HepG2 (cell line): Measurements from ENCODE around the gene DQX1. TPM values are rescaled to one million over a fixed set of nuclear protein-coding genes. Genes with fewer than 3 reads are reported as not detected.
A peak's percentile ranks its signal among the peaks of the same experiment; 100 is the strongest.

Experiments used
- ATF4 ChIP-seq, 2 experiments: fragments of 450-650 bp in 1 of 2; sonication (generic) in 1 of 2; formaldehyde crosslinking; IDR thresholded peaks; 2 replicates each; pipeline versions ENCODE4 v1.5.0 to v1.8.0; 2020 to 2022; ENCODE audit warnings: mild to moderate bottlenecking in 1 of 2, missing genetic modification reagents in 1 of 2
- CREB1 ChIP-seq, 2 experiments: fragments of 450-650 bp in 1 of 2; IDR thresholded peaks; 2 replicates each; pipeline ENCODE4 v1.6.1; 2016 to 2017; ENCODE audit warnings: control low read depth in 1 of 2, mild to moderate bottlenecking in 1 of 2, missing compliant biosample characterization in 1 of 2, missing genetic modification characterization in 1 of 2
- EED ChIP-seq: sonication (generic); formaldehyde crosslinking; IDR thresholded peaks from 2 replicates; pipeline ENCODE4 v1.5.0; 2020; ENCODE audit warnings: mild to moderate bottlenecking, missing genetic modification reagents
- ETV6 ChIP-seq: sonication (generic); formaldehyde crosslinking; conservative IDR thresholded peaks from 2 replicates; pipeline ENCODE4 v1.4.0; 2020; ENCODE audit warnings: missing genetic modification reagents
- FIP1L1 ChIP-seq: fragments of 200-400 bp; formaldehyde crosslinking; IDR thresholded peaks from 2 replicates; pipeline ENCODE4 v1.6.1; 2018; ENCODE audit warnings: low read depth, mild to moderate bottlenecking, low read length, moderate library complexity, borderline replicate concordance; ENCODE audit not compliant: insufficient read depth
- IKZF4 ChIP-seq: sonication (generic); formaldehyde crosslinking; IDR thresholded peaks from 2 replicates; pipeline ENCODE4 v1.5.1; 2020; ENCODE audit warnings: borderline replicate concordance, mild to moderate bottlenecking, low read depth, missing genetic modification reagents; ENCODE audit errors: not compliant biosample characterization
- KLF15 ChIP-seq: sonication (generic); formaldehyde crosslinking; IDR thresholded peaks from 2 replicates; pipeline ENCODE4 v1.8.1; 2023; ENCODE audit warnings: borderline replicate concordance, mild to moderate bottlenecking, inconsistent platforms, missing genetic modification reagents, mixed read lengths
- KMT2B ChIP-seq: IDR thresholded peaks from 2 replicates; pipeline ENCODE4 v1.6.1; 2016; ENCODE audit warnings: missing genetic modification reagents, missing compliant biosample characterization
- MTF2 ChIP-seq: sonication (generic); formaldehyde crosslinking; IDR thresholded peaks from 2 replicates; pipeline ENCODE4 v1.5.0; 2020; ENCODE audit warnings: missing genetic modification reagents, borderline replicate concordance
- NAIF1 ChIP-seq: sonication (generic); formaldehyde crosslinking; IDR thresholded peaks from 2 replicates; pipeline ENCODE4 v1.5.0; 2020; ENCODE audit warnings: mild to moderate bottlenecking, missing genetic modification reagents, borderline replicate concordance
- NCOA1 ChIP-seq: sonication (generic); formaldehyde crosslinking; IDR thresholded peaks from 2 replicates; pipeline ENCODE4 v1.9.0; 2021; ENCODE audit warnings: missing genetic modification reagents
- NR2F1 ChIP-seq, 2 experiments: fragments of 450-650 bp in 1 of 2; formaldehyde crosslinking in 1 of 2; IDR thresholded peaks; 2 replicates each; pipeline versions ENCODE4 v1.5.0 to v1.6.1; 2016 to 2020; ENCODE audit warnings: mild to moderate bottlenecking in 1 of 2, missing compliant biosample characterization in 1 of 2, missing genetic modification reagents in 1 of 2, moderate library complexity in 1 of 2
- PITX1 ChIP-seq: sonication (generic); formaldehyde crosslinking; IDR thresholded peaks from 2 replicates; pipeline ENCODE4 v1.5.1; 2020; ENCODE audit warnings: mild to moderate bottlenecking, missing genetic modification reagents
- POGK ChIP-seq: sonication (generic); formaldehyde crosslinking; conservative IDR thresholded peaks from 2 replicates; pipeline ENCODE4 v1.8.0; 2022; ENCODE audit warnings: mild to moderate bottlenecking, moderate library complexity, missing genetic modification reagents
- SOX13 ChIP-seq, 3 experiments: fragments of 450-650 bp in 1 of 3; sonication (generic) in 1 of 3; formaldehyde crosslinking in 1 of 3; IDR thresholded peaks in 2 of 3; conservative IDR thresholded peaks in 1 of 3; 2 replicates each; pipeline versions ENCODE4 v1.5.0 to v1.6.1; 2016 to 2020; ENCODE audit warnings: antibody characterized with exemption in 1 of 3, mild to moderate bottlenecking in 1 of 3, missing compliant biosample characterization in 1 of 3, missing genetic modification reagents in 1 of 3, moderate library complexity in 1 of 3
- THAP11 ChIP-seq: IDR thresholded peaks from 2 replicates; pipeline ENCODE4 v1.6.1; 2016; ENCODE audit warnings: missing biosample characterization, missing genetic modification reagents
- TSC22D2 ChIP-seq: sonication (generic); formaldehyde crosslinking; IDR thresholded peaks from 2 replicates; pipeline ENCODE4 v1.5.1; 2020; ENCODE audit warnings: missing genetic modification reagents, mild to moderate bottlenecking, borderline replicate concordance
- U2AF2 ChIP-seq: fragments of 200-400 bp; formaldehyde crosslinking; IDR thresholded peaks from 2 replicates; pipeline ENCODE4 v1.6.1; 2017; ENCODE audit warnings: low read depth, mild to moderate bottlenecking, low read length
- YEATS4 ChIP-seq: sonication (generic); formaldehyde crosslinking; IDR thresholded peaks from 2 replicates; pipeline ENCODE4 v1.4.0; 2020; ENCODE audit warnings: missing genetic modification reagents, borderline replicate concordance
- ZFP82 ChIP-seq: sonication (generic); formaldehyde crosslinking; IDR thresholded peaks from 2 replicates; pipeline ENCODE4 v1.5.1; 2020; ENCODE audit warnings: mild to moderate bottlenecking, missing genetic modification reagents, borderline replicate concordance
- ZNF17 ChIP-seq: sonication (generic); formaldehyde crosslinking; IDR thresholded peaks from 2 replicates; pipeline ENCODE4 v1.5.0; 2020; ENCODE audit warnings: mild to moderate bottlenecking, missing genetic modification reagents
- ZNF335 ChIP-seq: sonication (generic); formaldehyde crosslinking; IDR thresholded peaks from 2 replicates; pipeline ENCODE4 v1.4.0; 2020; ENCODE audit warnings: missing genetic modification reagents
- ZNF878 ChIP-seq: sonication (generic); formaldehyde crosslinking; IDR thresholded peaks from 2 replicates; pipeline ENCODE4 v1.8.1; 2023; ENCODE audit warnings: mild to moderate bottlenecking, missing genetic modification reagents, moderate library complexity
- polyA plus RNA-seq, 8 experiments: library from polyadenylated mRNA; depleted of rRNA in 3 of 8; stranded (reverse) in 7 of 8; unstranded in 1 of 8; fragments of >200 nt; fragmentation: Illumina TruSeq in 4 of 8; extraction: Trizol in 4 of 8; gene quantifications; 2 replicates each; pipeline versions ENCODE4 v1.2.1 to v1.2.3, GENCODE V29; 2011 to 2016; ENCODE audit warnings: low read depth in 4 of 8, missing spikeins in 1 of 8, mixed read lengths in 1 of 8; ENCODE audit not compliant: insufficient read depth in 1 of 8
- total RNA-seq, 5 experiments: library from RNA; depleted of rRNA; stranded (reverse); fragments of >200 nt; fragmentation: Illumina TruSeq; extraction: Trizol; gene quantifications; 2 replicates each; pipeline ENCODE4 v1.2.3, GENCODE V29; 2016; ENCODE audit warnings: low read depth in 1 of 5
- TF ChIP-seq, protein P1 (sequence below): sonication (generic); formaldehyde crosslinking; IDR thresholded peaks from 2 replicates; pipeline ENCODE4 v1.9.0; 2022; ENCODE audit warnings: low read depth, missing genetic modification reagents

Gene DQX1
- total and polyA plus RNA-seq, 2 of the 13 experiments (the other 11 are each of a cell fraction or from before 2014, with no cell fraction given) = 27.6 to 89.8 TPM

GRCh38 chr2:74497777-74498499 lies 28.1 kb downstream of the DQX1 start (continued):
- TF ChIP-seq TSC22D2 = no peak
- no peak for TF ChIP-seq KMT2B (CRISPR knock-in tag)
- TF ChIP-seq U2AF2 = no peak
- TF ChIP-seq THAP11 (CRISPR knock-in tag) = no peak
- no peak for TF ChIP-seq CREB1 (IDR thresholded peaks at IDR 0.05)
- no peak for TF ChIP-seq CREB1 (CRISPR knock-in tag; IDR thresholded peaks at IDR 0.05)
- 0 out of 2 replicates have a peak, but pooled peaks have one; percentile 28 for TF ChIP-seq ZNF335 (CRISPR knock-in tag)
- TF ChIP-seq MTF2 (CRISPR knock-in tag) = 0 out of 2 replicates have a peak, but pooled peaks have one; percentile 45
- no peak for TF ChIP-seq NR2F1 (CRISPR knock-in tag; IDR thresholded peaks at IDR 0.05)
- no peak; the same call in 1 of the 2 replicates for TF ChIP-seq POGK (CRISPR knock-in tag)
- no peak; the same call in 1 of the 2 replicates for TF ChIP-seq NCOA1
- TF ChIP-seq ZNF17 (CRISPR knock-in tag) = no peak
- no peak for TF ChIP-seq ZNF878
- TF ChIP-seq SOX13 (IDR thresholded peaks at IDR 0.05) = no peak
- no peak for TF ChIP-seq SOX13 (CRISPR knock-in tag; conservative IDR thresholded peaks at IDR 0.05 in 1 of 2, IDR thresholded peaks at IDR 0.05 in 1 of 2)
- TF ChIP-seq ETV6 (CRISPR knock-in tag) = no peak
- no peak for TF ChIP-seq KLF15 (CRISPR knock-in tag)
- 0 out of 4 replicates have a peak, but pooled peaks of 1 of the 2 experiments have one; percentile 26 for TF ChIP-seq ATF4 (CRISPR knock-in tag; IDR thresholded peaks at IDR 0.05)
- no peak for TF ChIP-seq FIP1L1
- TF ChIP-seq EED (CRISPR knock-in tag) = peak; percentile 86
- no peak for TF ChIP-seq IKZF4 (CRISPR knock-in tag)
- no peak for TF ChIP-seq PITX1 (CRISPR knock-in tag)
- TF ChIP-seq NAIF1 (CRISPR knock-in tag) = peak; percentile 100
- no peak; the same call in 1 of the 2 replicates for TF ChIP-seq YEATS4 (CRISPR knock-in tag)
- TF ChIP-seq ZFP82 (CRISPR knock-in tag) = no peak
- TF ChIP-seq, protein P1, sequence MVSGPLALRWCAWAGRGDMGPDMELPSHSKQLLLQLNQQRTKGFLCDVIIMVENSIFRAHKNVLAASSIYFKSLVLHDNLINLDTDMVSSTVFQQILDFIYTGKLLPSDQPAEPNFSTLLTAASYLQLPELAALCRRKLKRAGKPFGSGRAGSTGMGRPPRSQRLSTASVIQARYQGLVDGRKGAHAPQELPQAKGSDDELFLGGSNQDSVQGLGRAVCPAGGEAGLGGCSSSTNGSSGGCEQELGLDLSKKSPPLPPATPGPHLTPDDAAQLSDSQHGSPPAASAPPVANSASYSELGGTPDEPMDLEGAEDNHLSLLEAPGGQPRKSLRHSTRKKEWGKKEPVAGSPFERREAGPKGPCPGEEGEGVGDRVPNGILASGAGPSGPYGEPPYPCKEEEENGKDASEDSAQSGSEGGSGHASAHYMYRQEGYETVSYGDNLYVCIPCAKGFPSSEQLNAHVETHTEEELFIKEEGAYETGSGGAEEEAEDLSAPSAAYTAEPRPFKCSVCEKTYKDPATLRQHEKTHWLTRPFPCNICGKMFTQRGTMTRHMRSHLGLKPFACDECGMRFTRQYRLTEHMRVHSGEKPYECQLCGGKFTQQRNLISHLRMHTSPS (CRISPR knock-in tag) = peak; percentile 65; the same call in 1 of the 2 replicates
